ENCODE measurements around the gene CCDC88B. TPM values are rescaled to one million over a fixed set of nuclear protein-coding genes. Genes with fewer than 3 reads are reported as not detected.

Gene CCDC88B
- total and polyA plus RNA-seq, 10 of the 15 experiments (the other 5 are each of a cell fraction or from before 2014, with no cell fraction given), result 0.24 to 66.0 (median 19.2) TPM

- no peak for TF ChIP-seq ELK1 (IDR thresholded peaks at IDR 0.05; ENCODE audit: low read depth, low read length)
- no peak for TF ChIP-seq IRF5 (IDR thresholded peaks at IDR 0.05; ENCODE audit: borderline replicate concordance)
- TF ChIP-seq DPF2 (IDR thresholded peaks at IDR 0.05), result no peak
- TF ChIP-seq ZBTB40 (IDR thresholded peaks at IDR 0.05; ENCODE audit: borderline replicate concordance), result no peak
- no peak for TF ChIP-seq LARP7 (IDR thresholded peaks at IDR 0.05)
- no peak for TF ChIP-seq RB1 (IDR thresholded peaks at IDR 0.05; ENCODE audit: borderline replicate concordance)
- no peak for TF ChIP-seq SKIL (IDR thresholded peaks at IDR 0.05; ENCODE audit: low read depth, poor library complexity, severe bottlenecking)
- no peak for TF ChIP-seq ESRRA (IDR thresholded peaks at IDR 0.05; ENCODE audit: low read length)
- no peak for TF ChIP-seq EP300 (IDR thresholded peaks at IDR 0.05; ENCODE audit: borderline replicate concordance in 1 of 2, control insufficient read depth in 1 of 2, low read depth in 2 of 2, low read length in 2 of 2)
- no peak for TF ChIP-seq ETV6 (conservative IDR thresholded peaks at IDR 0.05 in 1 of 2, IDR thresholded peaks at IDR 0.05 in 1 of 2; ENCODE audit: borderline replicate concordance in 1 of 2, low read depth in 1 of 2)
- TF ChIP-seq TCF3 (IDR thresholded peaks at IDR 0.05; ENCODE audit: borderline replicate concordance, insufficient read depth, low read depth, low read length), result no peak
- TF ChIP-seq ZBTB11 (CRISPR knock-in tag; IDR thresholded peaks at IDR 0.05), result no peak
Observed at GRCh38 chr11:64306563-64306875, 33.5 kb upstream of the CCDC88B start (continued).
